Activated CD8-positive, alpha-beta memory T cell treated with anti-CD3 and anti-CD28 coated beads for 24 hours (primary cell): ENCODE data around the gene GON4L.
A peak's percentile ranks its signal among the peaks of the same experiment; 100 is the strongest.
"Not testable (repeated sequence)": the region's sequence is repeated elsewhere in the genome, so short reads cannot be mapped to it uniquely, and the experiment has no call there.

Experiments
- DNase-seq: peaks from one replicate; pipeline ENCODE4 v3.0.0-alpha.2; 2020

The GON4L gene

GRCh38 chr1:155856975-155857930, at the start of gene GON4L:
GON4L (minus strand) TSS chr1:155857214; CDS start chr1:155853780, 3,434 bp downstream.
- DNase-seq = peak; percentile 91

- DNase-seq = no peak
These were observed 47.2 kb upstream of the GON4L start for GRCh38 chr1:155904261-155904660.

- DNase-seq = no peak
These were observed 43.1 kb upstream of the GON4L start for GRCh38 chr1:155900161-155900560.

- DNase-seq = no peak
These were observed 42.7 kb upstream of the GON4L start for GRCh38 chr1:155899683-155900082.

GRCh38 chr1:155898888-155899287, 41.9 kb upstream of the GON4L start:
- no peak for DNase-seq

- DNase-seq = no peak
These were observed 40.7 kb upstream of the GON4L start for GRCh38 chr1:155897746-155898145.

- not testable (repeated sequence) for DNase-seq
These were observed 39.5 kb upstream of the GON4L start for GRCh38 chr1:155896476-155896875.

GRCh38 chr1:155895617-155896016, 38.6 kb upstream of the GON4L start:
- not testable (repeated sequence) for DNase-seq

GRCh38 chr1:155893389-155894142, 36.6 kb upstream of the GON4L start:
- DNase-seq = no peak

GRCh38 chr1:155892796-155893195, 35.8 kb upstream of the GON4L start:
- no peak for DNase-seq

- DNase-seq = no peak
These were observed 33.2 kb upstream of the GON4L start for GRCh38 chr1:155890251-155890650.

GRCh38 chr1:155889566-155889965, 32.6 kb upstream of the GON4L start:
- DNase-seq = no peak

- DNase-seq = no peak
These were observed 31.5 kb upstream of the GON4L start for GRCh38 chr1:155888481-155888880.

GRCh38 chr1:155884982-155885381, 28.0 kb upstream of the GON4L start:
- no peak for DNase-seq

GRCh38 chr1:155884031-155884960, 27.3 kb upstream of the GON4L start:
- no peak for DNase-seq

- DNase-seq = no peak
These were observed 25.8 kb upstream of the GON4L start for GRCh38 chr1:155882766-155883165.

GRCh38 chr1:155882235-155882634, 25.2 kb upstream of the GON4L start:
- no peak for DNase-seq

- no peak for DNase-seq
These were observed 23.9 kb upstream of the GON4L start for GRCh38 chr1:155880950-155881349.

- no peak for DNase-seq
These were observed 23.2 kb upstream of the GON4L start for GRCh38 chr1:155880251-155880650.

- DNase-seq = no peak
These were observed 20.9 kb upstream of the GON4L start for GRCh38 chr1:155877945-155878344.

GRCh38 chr1:155873860-155874259, 16.8 kb upstream of the GON4L start:
- no peak for DNase-seq

GRCh38 chr1:155872527-155872926, 15.5 kb upstream of the GON4L start:
- no peak for DNase-seq

GRCh38 chr1:155871390-155871789, 14.4 kb upstream of the GON4L start:
- DNase-seq = no peak
